IPS-NIHi7 (cell line): ENCODE measurements around the gene SAA4.
"Not testable (repeated sequence)": the region's sequence is repeated elsewhere in the genome, so short reads cannot be mapped to it uniquely, and the experiment has no call there.

Experiments
- DNase-seq: peaks from one replicate; pipeline ENCODE4 v3.0.0; 2012; ENCODE audit warnings: mixed read lengths; ENCODE audit errors: extremely low spot score

Gene SAA4

DNA sequence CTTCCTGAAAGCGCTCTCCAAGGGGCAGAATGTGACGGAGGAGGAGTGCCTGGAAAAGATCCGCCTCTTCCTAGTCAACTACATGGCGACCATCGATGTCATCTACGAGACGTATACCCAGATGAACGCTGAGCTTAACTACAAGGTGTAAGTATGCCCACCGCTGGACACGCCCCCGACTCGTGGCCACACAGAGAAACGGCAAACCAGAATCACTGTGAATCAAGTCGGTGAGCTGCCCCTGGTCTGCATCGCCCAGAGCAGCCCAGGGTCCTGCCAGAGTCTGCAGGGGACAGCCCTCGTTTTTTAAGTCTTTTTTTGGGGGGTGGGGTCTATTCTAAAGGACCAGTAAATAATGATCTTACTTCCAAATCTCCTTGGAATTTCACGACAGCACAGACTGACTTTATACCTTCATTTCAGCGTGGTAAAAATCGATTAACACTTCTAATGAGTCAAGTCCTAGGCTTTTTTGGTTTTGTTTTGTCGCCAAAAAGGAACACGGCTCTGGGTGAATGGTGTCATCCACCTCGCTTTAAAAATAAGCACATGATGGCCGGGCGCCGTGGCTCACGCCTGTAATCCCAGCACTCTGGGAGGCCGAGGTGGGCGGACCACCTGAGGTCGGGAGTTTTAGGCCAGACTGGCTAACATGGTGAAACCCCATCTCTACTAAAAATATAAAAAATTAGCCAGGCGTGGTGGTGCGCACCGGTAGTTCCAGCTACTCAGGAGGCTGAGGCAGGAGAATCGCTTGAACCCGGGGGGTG is 46.9 kb downstream of the SAA4 start:
- DNase-seq: not testable (repeated sequence)

DNA sequence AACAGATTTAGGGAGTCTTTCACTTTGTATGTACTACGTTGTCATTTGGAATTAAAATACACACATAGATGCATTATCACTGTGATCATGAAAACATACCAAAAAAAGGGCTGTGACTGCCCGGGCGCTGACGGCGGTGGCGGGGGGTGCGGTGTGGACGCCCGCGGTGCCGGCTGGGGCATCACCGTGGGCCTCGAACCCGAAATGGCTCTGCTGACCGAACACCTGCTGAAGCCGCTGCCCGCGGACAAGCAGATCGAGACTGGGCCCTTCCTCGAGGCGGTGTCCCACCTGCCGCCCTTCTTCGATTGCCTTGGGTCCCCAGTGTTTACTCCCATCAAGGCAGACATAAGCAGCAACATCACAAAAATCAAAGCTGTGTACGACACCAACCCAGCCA is 47.8 kb downstream of the SAA4 start:
- no peak for DNase-seq
